ENCODE data around the gene ZNF462. TPM values are rescaled to one million over a fixed set of nuclear protein-coding genes. Genes with fewer than 3 reads are reported as not detected.

The ZNF462 gene
- total and polyA plus RNA-seq, 2 of the 4 experiments (the other 2 are of a cell fraction): 6.1 to 18.8 TPM

DNA sequence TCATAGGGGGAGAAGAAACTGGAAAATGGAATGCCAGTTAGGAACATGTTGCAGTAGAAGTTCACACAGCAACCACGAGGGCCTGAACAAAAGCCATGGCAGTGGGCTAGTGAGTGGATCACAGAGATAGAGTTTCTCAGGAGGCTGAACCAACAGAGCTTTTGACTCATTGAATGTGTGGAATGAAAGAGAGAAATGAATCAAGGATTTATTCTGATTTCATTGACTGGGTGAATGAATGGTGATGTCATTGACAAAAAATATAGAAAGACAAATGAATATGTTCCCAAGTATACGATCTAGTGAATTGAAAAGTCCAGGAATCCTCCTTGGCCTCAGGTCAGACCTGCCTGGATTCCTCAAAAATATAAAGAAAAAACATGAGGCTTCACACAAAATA, 99.2 kb downstream of the ZNF462 start:
- H3K56ac ChIP-seq (ENCODE audit: extremely low read depth, insufficient read depth, low read length): no peak overlapping the region
- no peak overlapping the region for H3K4me3 ChIP-seq (ENCODE audit: insufficient read depth, low read depth, low read length)
- H3K4me2 ChIP-seq (ENCODE audit: low read depth, low read length): no peak overlapping the region
- ChIA-PET CTCF (no interaction called here), POLR2A (ENCODE audit: unreplicated experiment) (no interaction called here)
- no peaks in the 10 kb centered on the region for H4K20me1 ChIP-seq (ENCODE audit: insufficient read depth, low read length)
- no peak overlapping the region for H4K5ac ChIP-seq (ENCODE audit: low read depth, low read length)
- H3K9ac ChIP-seq (ENCODE audit: low read depth, low read length): no peak overlapping the region
- in situ Hi-C loops (cut with MboI; ENCODE audit: low sequenced_read_pairs) (no loop called here), intact Hi-C loops (cut with micrococcal nuclease) (no loop called here), dilution Hi-C loops (cut with HindIII; ENCODE audit: low sequenced_read_pairs, unreplicated experiment) (no loop called here)
- no peak for ATAC-seq (ENCODE audit: low read depth)
- no peak overlapping the region for H3K4ac ChIP-seq (ENCODE audit: low read depth, low read length)
- no peak for TF ChIP-seq MAFK (IDR thresholded peaks at IDR 0.05; ENCODE audit: low read depth, low read length)
- TF ChIP-seq MAZ (IDR thresholded peaks at IDR 0.05; ENCODE audit: borderline replicate concordance, low read depth, low read length): no peak
- no peak for TF ChIP-seq RAD21 (IDR thresholded peaks at IDR 0.05; ENCODE audit: low read length)
- no peak for TF ChIP-seq RCOR1 (IDR thresholded peaks at IDR 0.05; ENCODE audit: insufficient replicate concordance, low read length)
- no peak for TF ChIP-seq MXI1 (IDR thresholded peaks at IDR 0.05; ENCODE audit: borderline replicate concordance, low read depth, low read length)
- no peak for TF ChIP-seq POLR2A (IDR thresholded peaks at IDR 0.05; ENCODE audit: low read depth, low read length)
- no peak for TF ChIP-seq CHD1 (IDR thresholded peaks at IDR 0.05; ENCODE audit: low read depth, low read length)
- TF ChIP-seq ELK1 (IDR thresholded peaks at IDR 0.05; ENCODE audit: borderline replicate concordance, low read depth, low read length): no peak
- no peak for TF ChIP-seq SMC3 (IDR thresholded peaks at IDR 0.05; ENCODE audit: low read depth, low read length)
- TF ChIP-seq, protein P1, sequence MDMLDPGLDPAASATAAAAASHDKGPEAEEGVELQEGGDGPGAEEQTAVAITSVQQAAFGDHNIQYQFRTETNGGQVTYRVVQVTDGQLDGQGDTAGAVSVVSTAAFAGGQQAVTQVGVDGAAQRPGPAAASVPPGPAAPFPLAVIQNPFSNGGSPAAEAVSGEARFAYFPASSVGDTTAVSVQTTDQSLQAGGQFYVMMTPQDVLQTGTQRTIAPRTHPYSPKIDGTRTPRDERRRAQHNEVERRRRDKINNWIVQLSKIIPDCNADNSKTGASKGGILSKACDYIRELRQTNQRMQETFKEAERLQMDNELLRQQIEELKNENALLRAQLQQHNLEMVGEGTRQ (IDR thresholded peaks at IDR 0.05; ENCODE audit: low read depth, low read length): no peak
- no peak for TF ChIP-seq CTCF (conservative IDR thresholded peaks at IDR 0.05; ENCODE audit: low read depth, low read length)
- no peak for DNase-seq
- H2BK20ac ChIP-seq (ENCODE audit: low read depth, low read length): no peak overlapping the region
- BruUV-seq (replicated peaks): no TSS peak
- no peak overlapping the region for H2AFZ ChIP-seq (replicated peaks; ENCODE audit: low read length, poor library complexity)
- H2BK120ac ChIP-seq (ENCODE audit: low read depth, low read length): no peak overlapping the region
- H3K27ac ChIP-seq (ENCODE audit: insufficient read depth, low read length): no peak overlapping the region
- H3K23ac ChIP-seq (ENCODE audit: low read depth, low read length): no peak overlapping the region
- no peak overlapping the region for H4K91ac ChIP-seq (ENCODE audit: insufficient read depth, low read depth, low read length)
- H3K4me1 ChIP-seq (ENCODE audit: control insufficient read depth, insufficient read depth, low read length): peaks cover 3% of the 10 kb centered on the region; the same call in 1 of the 2 replicates
- H3K9me1 ChIP-seq (ENCODE audit: insufficient read depth, low read length): peaks cover 7% of the 10 kb centered on the region; the same call in 1 of the 2 replicates
- peaks cover 8% of the 10 kb centered on the region for H3K36me3 ChIP-seq (ENCODE audit: control insufficient read depth, insufficient read depth, low read length)
- no peak overlapping the region for H2AK9ac ChIP-seq (replicated peaks; ENCODE audit: low read depth, low read length, poor library complexity)
- H2BK5ac ChIP-seq (ENCODE audit: low read depth, low read length, poor library complexity, severe bottlenecking): no peak overlapping the region
- 33% methylated on average over 1 of the region's 2 CpGs; no CpG with 5 or more reads in 1 of the 2 experiments for WGBS, 2 experiments (ENCODE audit: extremely low coverage in 2 of 2, insufficient read length in 1 of 2)
- no peaks in the 10 kb centered on the region; the same call in 1 of the 2 replicates for H3K9me3 ChIP-seq (ENCODE audit: control insufficient read depth, insufficient read depth, low read length)
- H2BK15ac ChIP-seq (ENCODE audit: low read depth, low read length): no peak overlapping the region
- H4K8ac ChIP-seq (ENCODE audit: low read depth in 2 of 2, low read length in 2 of 2): no peak overlapping the region
- H3K27me3 ChIP-seq (ENCODE audit: control insufficient read depth, insufficient read depth, low read length): no peaks in the 10 kb centered on the region
- H2AK5ac ChIP-seq (ENCODE audit: low read depth, low read length): no peak overlapping the region
- H3K18ac ChIP-seq (ENCODE audit: low read depth, low read length): no peak overlapping the region; the same call in 1 of the 2 replicates
- 0 out of 4 replicates have a peak, but pooled peaks cover 0 to 3% of the 10 kb centered on the region in 2 experiments for H3K79me1 ChIP-seq (ENCODE audit: low read depth in 1 of 2, low read length in 2 of 2)
- no peak overlapping the region for H3K14ac ChIP-seq (replicated peaks; ENCODE audit: low read depth, low read length)
